ENCODE data around the gene VGLL3. TPM values are rescaled to one million over a fixed set of nuclear protein-coding genes. Genes with fewer than 3 reads are reported as not detected.

VGLL3 gene
- polyA plus RNA-seq, 1 donor from 2014 or later: 0.06 TPM

DNA sequence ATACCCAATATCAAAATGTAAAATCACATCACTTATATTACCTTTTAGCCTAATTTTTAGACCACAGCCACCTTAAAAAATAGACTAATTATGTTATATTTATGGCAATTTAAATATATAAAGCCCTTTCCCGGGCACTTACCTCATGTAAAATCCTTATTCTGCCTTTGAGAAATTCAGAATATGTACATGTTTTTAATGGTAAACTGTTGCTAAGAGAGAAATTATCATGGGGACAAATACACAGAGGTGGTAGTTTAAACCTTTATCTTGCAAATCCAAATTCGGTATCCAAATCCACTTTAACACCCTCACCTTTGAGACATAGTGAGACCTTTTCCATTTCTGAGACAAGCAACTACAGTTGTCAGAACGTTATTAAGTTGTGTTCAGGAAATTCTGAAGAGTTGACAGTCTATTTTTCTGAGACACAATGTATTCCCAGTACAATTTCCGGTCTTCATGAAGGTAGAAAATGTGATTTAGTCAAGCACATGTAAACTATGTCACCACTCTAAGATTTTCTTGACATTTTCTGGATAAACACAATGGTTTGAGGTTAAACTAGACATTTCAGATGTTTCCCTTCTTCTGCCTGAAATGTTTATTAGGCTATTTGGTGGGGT is 10.6 kb upstream of the VGLL3 start:
- Histone ChIP-seq H3K79me2 (replicated peaks; ENCODE audit: insufficient read depth, low read length) (no peaks in the 10 kb centered on the region), H3K9ac (ENCODE audit: low read length) (no peak overlapping the region), H3K4me3 (ENCODE audit: low read length) (no peak overlapping the region), H2AFZ (ENCODE audit: low read depth, low read length) (no peak overlapping the region), H3K36me3 (ENCODE audit: insufficient read depth, low read length) (no peaks in the 10 kb centered on the region), H3K27me3 (ENCODE audit: insufficient read depth, low read depth, low read length) (no peaks in the 10 kb centered on the region), H3K27ac (ENCODE audit: low read length) (no peak overlapping the region), H4K20me1 (ENCODE audit: insufficient read depth) (no peaks in the 10 kb centered on the region), H3K4me2 (ENCODE audit: low read length) (no peak overlapping the region), H3K9me2 (ENCODE audit: insufficient read depth, low read length) (no peaks in the 10 kb centered on the region), H3F3A (ENCODE audit: insufficient read depth, low read length, poor library complexity, severe bottlenecking) (no peaks in the 10 kb centered on the region), H3K9me3 (ENCODE audit: low read length) (no peaks in the 10 kb centered on the region)
- TF ChIP-seq RAD21 (conservative IDR thresholded peaks at IDR 0.05) (no peak), SMC3 (conservative IDR thresholded peaks at IDR 0.05; ENCODE audit: poor library complexity) (no peak), EP300 (conservative IDR thresholded peaks at IDR 0.05; ENCODE audit: poor library complexity, severe bottlenecking) (peak; percentile 96), POLR2AphosphoS5 (IDR thresholded peaks at IDR 0.05) (peak; percentile 95), EZH2 (IDR thresholded peaks at IDR 0.05; ENCODE audit: borderline replicate concordance, insufficient read depth, low read length, poor library complexity, severe bottlenecking) (no peak), MXI1 (conservative IDR thresholded peaks at IDR 0.05; ENCODE audit: poor library complexity, severe bottlenecking) (no peak), TAF1 (IDR thresholded peaks at IDR 0.05; ENCODE audit: low read depth) (no peak)
- TF ChIP-seq, protein P1, sequence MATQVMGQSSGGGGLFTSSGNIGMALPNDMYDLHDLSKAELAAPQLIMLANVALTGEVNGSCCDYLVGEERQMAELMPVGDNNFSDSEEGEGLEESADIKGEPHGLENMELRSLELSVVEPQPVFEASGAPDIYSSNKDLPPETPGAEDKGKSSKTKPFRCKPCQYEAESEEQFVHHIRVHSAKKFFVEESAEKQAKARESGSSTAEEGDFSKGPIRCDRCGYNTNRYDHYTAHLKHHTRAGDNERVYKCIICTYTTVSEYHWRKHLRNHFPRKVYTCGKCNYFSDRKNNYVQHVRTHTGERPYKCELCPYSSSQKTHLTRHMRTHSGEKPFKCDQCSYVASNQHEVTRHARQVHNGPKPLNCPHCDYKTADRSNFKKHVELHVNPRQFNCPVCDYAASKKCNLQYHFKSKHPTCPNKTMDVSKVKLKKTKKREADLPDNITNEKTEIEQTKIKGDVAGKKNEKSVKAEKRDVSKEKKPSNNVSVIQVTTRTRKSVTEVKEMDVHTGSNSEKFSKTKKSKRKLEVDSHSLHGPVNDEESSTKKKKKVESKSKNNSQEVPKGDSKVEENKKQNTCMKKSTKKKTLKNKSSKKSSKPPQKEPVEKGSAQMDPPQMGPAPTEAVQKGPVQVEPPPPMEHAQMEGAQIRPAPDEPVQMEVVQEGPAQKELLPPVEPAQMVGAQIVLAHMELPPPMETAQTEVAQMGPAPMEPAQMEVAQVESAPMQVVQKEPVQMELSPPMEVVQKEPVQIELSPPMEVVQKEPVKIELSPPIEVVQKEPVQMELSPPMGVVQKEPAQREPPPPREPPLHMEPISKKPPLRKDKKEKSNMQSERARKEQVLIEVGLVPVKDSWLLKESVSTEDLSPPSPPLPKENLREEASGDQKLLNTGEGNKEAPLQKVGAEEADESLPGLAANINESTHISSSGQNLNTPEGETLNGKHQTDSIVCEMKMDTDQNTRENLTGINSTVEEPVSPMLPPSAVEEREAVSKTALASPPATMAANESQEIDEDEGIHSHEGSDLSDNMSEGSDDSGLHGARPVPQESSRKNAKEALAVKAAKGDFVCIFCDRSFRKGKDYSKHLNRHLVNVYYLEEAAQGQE (IDR thresholded peaks at IDR 0.05; ENCODE audit: borderline replicate concordance): peak; percentile 19
- TF ChIP-seq, protein P2, sequence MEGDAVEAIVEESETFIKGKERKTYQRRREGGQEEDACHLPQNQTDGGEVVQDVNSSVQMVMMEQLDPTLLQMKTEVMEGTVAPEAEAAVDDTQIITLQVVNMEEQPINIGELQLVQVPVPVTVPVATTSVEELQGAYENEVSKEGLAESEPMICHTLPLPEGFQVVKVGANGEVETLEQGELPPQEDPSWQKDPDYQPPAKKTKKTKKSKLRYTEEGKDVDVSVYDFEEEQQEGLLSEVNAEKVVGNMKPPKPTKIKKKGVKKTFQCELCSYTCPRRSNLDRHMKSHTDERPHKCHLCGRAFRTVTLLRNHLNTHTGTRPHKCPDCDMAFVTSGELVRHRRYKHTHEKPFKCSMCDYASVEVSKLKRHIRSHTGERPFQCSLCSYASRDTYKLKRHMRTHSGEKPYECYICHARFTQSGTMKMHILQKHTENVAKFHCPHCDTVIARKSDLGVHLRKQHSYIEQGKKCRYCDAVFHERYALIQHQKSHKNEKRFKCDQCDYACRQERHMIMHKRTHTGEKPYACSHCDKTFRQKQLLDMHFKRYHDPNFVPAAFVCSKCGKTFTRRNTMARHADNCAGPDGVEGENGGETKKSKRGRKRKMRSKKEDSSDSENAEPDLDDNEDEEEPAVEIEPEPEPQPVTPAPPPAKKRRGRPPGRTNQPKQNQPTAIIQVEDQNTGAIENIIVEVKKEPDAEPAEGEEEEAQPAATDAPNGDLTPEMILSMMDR (IDR thresholded peaks at IDR 0.05; ENCODE audit: poor library complexity, severe bottlenecking): no peak

DNA sequence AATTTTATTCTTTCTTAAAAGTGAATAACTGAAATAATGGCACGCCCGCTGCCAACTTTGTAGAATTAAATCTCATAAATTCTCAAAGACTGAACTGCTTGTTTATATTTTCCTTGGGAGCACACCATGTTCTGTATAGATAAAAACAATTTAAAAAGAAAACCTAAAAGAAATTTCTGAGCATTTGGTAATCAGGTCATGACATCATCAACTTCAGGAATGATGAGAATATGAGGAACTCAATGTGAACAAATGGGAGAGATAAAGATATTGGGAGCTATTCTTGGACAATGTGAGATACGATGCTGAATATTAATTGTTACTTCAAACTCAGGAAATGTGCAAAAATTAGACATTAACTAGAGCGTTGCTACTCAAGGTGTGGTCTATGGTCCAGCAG is 10.0 kb upstream of the VGLL3 start:
- Histone ChIP-seq H3K4me2 (ENCODE audit: low read length) (no peak overlapping the region), H3K36me3 (ENCODE audit: insufficient read depth, low read length) (no peaks in the 10 kb centered on the region), H3F3A (ENCODE audit: insufficient read depth, low read length, poor library complexity, severe bottlenecking) (no peaks in the 10 kb centered on the region), H3K9me2 (ENCODE audit: insufficient read depth, low read length) (no peaks in the 10 kb centered on the region), H3K27me3 (ENCODE audit: insufficient read depth, low read depth, low read length) (no peaks in the 10 kb centered on the region), H3K9me3 (ENCODE audit: low read length) (no peaks in the 10 kb centered on the region), H3K4me3 (ENCODE audit: low read length) (no peak overlapping the region), H3K27ac (ENCODE audit: low read length) (no peak overlapping the region), H3K9ac (ENCODE audit: low read length) (no peak overlapping the region), H2AFZ (ENCODE audit: low read depth, low read length) (no peak overlapping the region), H3K79me2 (replicated peaks; ENCODE audit: insufficient read depth, low read length) (no peaks in the 10 kb centered on the region), H4K20me1 (ENCODE audit: insufficient read depth) (no peaks in the 10 kb centered on the region)
- TF ChIP-seq, protein P2 (IDR thresholded peaks at IDR 0.05; ENCODE audit: poor library complexity, severe bottlenecking): no peak
- TF ChIP-seq, protein P1 (IDR thresholded peaks at IDR 0.05; ENCODE audit: borderline replicate concordance): no peak
- TF ChIP-seq SMC3 (conservative IDR thresholded peaks at IDR 0.05; ENCODE audit: poor library complexity): no peak
- TF ChIP-seq EP300 (conservative IDR thresholded peaks at IDR 0.05; ENCODE audit: poor library complexity, severe bottlenecking): no peak
- TF ChIP-seq MXI1 (conservative IDR thresholded peaks at IDR 0.05; ENCODE audit: poor library complexity, severe bottlenecking): no peak
- no peak for TF ChIP-seq TAF1 (IDR thresholded peaks at IDR 0.05; ENCODE audit: low read depth)
- TF ChIP-seq EZH2 (IDR thresholded peaks at IDR 0.05; ENCODE audit: borderline replicate concordance, insufficient read depth, low read length, poor library complexity, severe bottlenecking): no peak
- no peak for TF ChIP-seq POLR2AphosphoS5 (IDR thresholded peaks at IDR 0.05)
- TF ChIP-seq RAD21 (conservative IDR thresholded peaks at IDR 0.05): no peak
